Measurements from ENCODE around the gene NUP98. TPM values are rescaled to one million over a fixed set of nuclear protein-coding genes. Genes with fewer than 3 reads are reported as not detected.
"Not testable (repeated sequence)": the region's sequence is repeated elsewhere in the genome, so short reads cannot be mapped to it uniquely, and the experiment has no call there.

Gene NUP98
- total RNA-seq, 1 donor from 2014 or later, result 75.2 TPM

DNA sequence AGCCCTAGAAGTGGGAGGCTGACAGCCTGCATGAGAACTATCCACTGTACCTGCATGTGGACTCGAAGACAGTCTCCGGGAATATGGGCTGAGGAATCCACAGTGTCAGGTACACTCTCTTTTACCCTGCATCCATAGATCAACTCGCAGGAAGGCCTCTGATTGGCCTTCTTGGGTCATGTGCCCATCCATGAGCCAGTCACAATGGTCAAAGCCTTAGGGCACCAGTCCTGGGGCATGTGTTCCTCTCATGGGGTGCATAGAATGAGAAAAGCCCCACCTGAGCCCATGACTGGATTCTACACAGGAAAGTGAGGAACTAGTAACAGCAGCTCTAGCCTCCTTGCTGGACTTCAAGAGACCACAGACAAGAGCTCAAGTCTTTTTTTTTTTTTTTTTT is 141.8 kb downstream of the NUP98 start:
- H3K9me3 ChIP-seq (ENCODE audit: control insufficient read depth in 3 of 3, low read length in 3 of 3), result no peaks in the 10 kb centered on the region
- H3K27ac ChIP-seq (ENCODE audit: low read depth, low read length), result no peak overlapping the region
- no peak overlapping the region for H3K9ac ChIP-seq (ENCODE audit: low read depth in 1 of 3, low read length in 3 of 3)
- H3K27me3 ChIP-seq (ENCODE audit: control insufficient read depth in 3 of 3, insufficient read depth in 3 of 3, low read length in 3 of 3), result no peaks in the 10 kb centered on the region
- no peaks in the 10 kb centered on the region for H3K4me1 ChIP-seq (ENCODE audit: control insufficient read depth in 3 of 3, insufficient read depth in 3 of 3, low read length in 3 of 3)
- H3K36me3 ChIP-seq (ENCODE audit: control insufficient read depth in 3 of 3, insufficient read depth in 3 of 3, low read length in 3 of 3), result peaks cover 3 to 9% (median 5%) of the 10 kb centered on the region in 3 donors
- no peak overlapping the region for H3K4me3 ChIP-seq (ENCODE audit: low read length in 3 of 3)

DNA sequence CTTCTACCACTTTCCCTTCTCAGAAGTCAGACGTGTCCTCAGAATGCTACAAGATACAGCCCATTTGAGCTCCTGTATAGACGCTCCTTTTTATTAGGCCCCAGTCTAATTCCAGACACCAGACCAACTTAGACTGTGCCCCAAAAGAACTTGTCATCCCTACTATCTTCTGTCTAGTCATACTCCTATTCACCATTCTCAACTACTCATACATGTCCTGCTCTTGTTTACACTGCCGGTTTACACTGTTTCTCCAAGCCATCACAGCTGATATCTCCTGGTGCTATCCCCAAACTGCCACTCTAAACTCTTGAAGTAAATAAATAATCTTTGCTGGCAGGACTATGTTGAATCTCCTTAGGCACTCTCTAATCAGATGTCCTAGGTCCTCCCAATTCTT is 144.8 kb downstream of the NUP98 start:
- H3K9me3 ChIP-seq (ENCODE audit: control insufficient read depth in 3 of 3, low read length in 3 of 3); H3K27ac ChIP-seq (ENCODE audit: low read depth, low read length); H3K36me3 ChIP-seq (ENCODE audit: control insufficient read depth in 3 of 3, insufficient read depth in 3 of 3, low read length in 3 of 3); H3K4me1 ChIP-seq (ENCODE audit: control insufficient read depth in 3 of 3, insufficient read depth in 3 of 3, low read length in 3 of 3); H3K27me3 ChIP-seq (ENCODE audit: control insufficient read depth in 3 of 3, insufficient read depth in 3 of 3, low read length in 3 of 3); H3K4me3 ChIP-seq (ENCODE audit: low read length in 3 of 3); H3K9ac ChIP-seq (ENCODE audit: low read depth in 1 of 3, low read length in 3 of 3): not testable (repeated sequence)

DNA sequence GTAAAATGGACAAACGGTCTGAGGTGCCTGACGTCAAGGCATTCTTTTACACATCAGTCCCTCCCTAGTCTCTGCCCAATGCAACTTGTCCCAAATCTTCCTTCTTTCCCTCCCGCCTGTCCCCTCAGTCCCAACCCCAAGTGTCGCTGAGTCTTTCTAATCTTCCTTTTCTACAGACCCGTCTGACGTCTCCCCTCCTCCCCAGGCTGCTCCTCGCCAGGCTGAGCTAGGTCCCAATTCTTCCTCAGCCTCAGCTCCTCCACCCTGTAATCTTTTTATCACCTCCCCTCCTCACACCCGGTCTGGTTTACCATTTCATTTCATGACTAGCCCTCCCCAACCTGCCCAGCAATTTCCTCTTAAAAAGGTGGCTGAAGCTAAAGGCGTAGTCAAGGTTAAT is 148.0 kb downstream of the NUP98 start:
- not testable (repeated sequence) for H3K27ac ChIP-seq (ENCODE audit: low read depth, low read length); H3K9ac ChIP-seq (ENCODE audit: low read depth in 1 of 3, low read length in 3 of 3); H3K36me3 ChIP-seq (ENCODE audit: control insufficient read depth in 3 of 3, insufficient read depth in 3 of 3, low read length in 3 of 3)

DNA sequence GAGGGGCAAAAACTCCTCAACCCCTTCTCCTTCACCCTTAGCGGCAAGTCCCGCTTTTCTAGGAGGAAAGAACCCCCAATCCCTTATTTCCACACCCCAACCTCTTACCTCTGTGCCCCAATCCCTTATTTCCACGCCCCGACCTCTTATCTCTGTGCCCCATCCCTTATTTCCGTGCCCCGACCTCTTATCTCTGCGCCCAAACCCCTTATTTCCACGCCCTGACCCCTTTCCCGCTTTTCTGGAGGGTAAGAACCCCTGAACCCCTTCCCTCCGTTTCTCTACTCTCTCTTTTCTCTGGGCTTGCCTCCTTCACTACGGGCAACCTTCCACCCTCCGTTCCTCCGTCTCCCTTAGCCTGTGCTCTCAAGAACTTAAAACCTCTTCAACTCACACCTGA is 148.5 kb downstream of the NUP98 start:
- peaks cover 13 to 22% (median 21%) of the 10 kb centered on the region in 3 donors for H3K4me1 ChIP-seq (ENCODE audit: control insufficient read depth in 3 of 3, insufficient read depth in 3 of 3, low read length in 3 of 3)
- not testable (repeated sequence) for H3K27ac ChIP-seq (ENCODE audit: low read depth, low read length); H3K27me3 ChIP-seq (ENCODE audit: control insufficient read depth in 3 of 3, insufficient read depth in 3 of 3, low read length in 3 of 3); H3K9ac ChIP-seq (ENCODE audit: low read depth in 1 of 3, low read length in 3 of 3); H3K36me3 ChIP-seq (ENCODE audit: control insufficient read depth in 3 of 3, insufficient read depth in 3 of 3, low read length in 3 of 3); H3K4me3 ChIP-seq (ENCODE audit: low read length in 3 of 3); H3K9me3 ChIP-seq (ENCODE audit: control insufficient read depth in 3 of 3, low read length in 3 of 3)

More for the DNA sequence above, 148.0 kb downstream of the NUP98 start:
- not testable (repeated sequence) for H3K9me3 ChIP-seq (ENCODE audit: control insufficient read depth in 3 of 3, low read length in 3 of 3); H3K4me3 ChIP-seq (ENCODE audit: low read length in 3 of 3); H3K27me3 ChIP-seq (ENCODE audit: control insufficient read depth in 3 of 3, insufficient read depth in 3 of 3, low read length in 3 of 3)
- peaks cover 10 to 17% (median 17%) of the 10 kb centered on the region in 3 donors for H3K4me1 ChIP-seq (ENCODE audit: control insufficient read depth in 3 of 3, insufficient read depth in 3 of 3, low read length in 3 of 3)

DNA sequence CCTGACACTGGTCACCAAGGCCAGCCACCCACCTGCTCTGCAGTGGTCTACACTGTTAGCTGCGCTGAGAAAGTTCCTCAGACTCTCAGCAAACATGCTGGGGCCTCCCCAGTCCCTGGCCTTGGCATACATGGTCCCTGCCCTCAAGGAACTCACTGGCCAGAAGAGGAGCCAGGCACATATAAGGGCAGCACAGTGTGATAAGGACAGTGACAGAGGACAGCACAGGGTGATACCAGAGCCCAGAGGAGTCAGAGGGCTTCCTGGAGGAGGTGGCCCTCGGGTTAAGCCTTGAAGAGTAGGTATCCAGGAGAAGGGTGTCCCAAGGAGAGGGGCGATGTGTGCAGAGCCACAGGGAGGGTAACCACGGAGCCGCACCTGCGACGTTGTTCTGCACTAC is 151.8 kb downstream of the NUP98 start:
- Histone ChIP-seq H3K9me3 (ENCODE audit: control insufficient read depth in 3 of 3, low read length in 3 of 3) (no peaks in the 10 kb centered on the region), H3K36me3 (ENCODE audit: control insufficient read depth in 3 of 3, insufficient read depth in 3 of 3, low read length in 3 of 3) (no peaks in the 10 kb centered on the region), H3K4me3 (ENCODE audit: low read length in 3 of 3) (peak overlapping the region; percentile 80 to 91 (median 83)), H3K27ac (ENCODE audit: low read depth, low read length) (peak overlapping the region; percentile 99), H3K4me1 (ENCODE audit: control insufficient read depth in 3 of 3, insufficient read depth in 3 of 3, low read length in 3 of 3) (peaks cover 26 to 34% (median 27%) of the 10 kb centered on the region in 3 donors), H3K27me3 (ENCODE audit: control insufficient read depth in 3 of 3, insufficient read depth in 3 of 3, low read length in 3 of 3) (no peaks in the 10 kb centered on the region), H3K9ac (ENCODE audit: low read depth in 1 of 3, low read length in 3 of 3) (peak overlapping the region; percentile 87 to 90 (median 88))

DNA sequence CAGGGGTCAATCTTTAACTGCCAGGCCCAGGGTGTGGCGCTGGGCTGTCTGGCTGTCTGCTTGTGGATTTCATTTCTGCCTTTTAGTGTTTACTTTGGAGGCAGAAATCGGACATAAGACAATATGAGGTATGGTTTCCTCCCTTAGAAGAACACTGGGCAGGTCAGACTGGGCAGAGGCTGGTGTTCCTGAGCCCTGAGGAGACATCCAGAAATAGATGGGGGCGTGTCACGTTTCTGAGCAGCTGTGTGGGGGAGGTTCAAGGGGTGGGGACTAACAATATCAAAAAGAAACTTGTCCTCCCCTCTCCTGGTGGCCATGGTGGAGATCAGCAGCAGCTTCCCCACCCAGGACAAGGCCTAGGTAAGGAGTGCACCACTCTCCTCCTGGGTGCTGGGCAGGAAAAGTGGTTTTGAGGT is 152.5 kb downstream of the NUP98 start, which contains the start of gene ART1:
Gene ART1 (plus strand): TSS at position 312 of the 419 bp plus-strand sequence. CDS start 14,086 bp downstream, outside the sequence.
- H3K4me1 ChIP-seq (ENCODE audit: control insufficient read depth in 3 of 3, insufficient read depth in 3 of 3, low read length in 3 of 3), result peaks cover 26 to 34% (median 27%) of the 10 kb centered on the region in 3 donors
- H3K4me3 ChIP-seq (ENCODE audit: low read length in 3 of 3), result peak within 1 kb of the TSS; percentile 80 to 91 (median 83)
- no peaks in the 10 kb centered on the region for H3K36me3 ChIP-seq (ENCODE audit: control insufficient read depth in 3 of 3, insufficient read depth in 3 of 3, low read length in 3 of 3)
- H3K9ac ChIP-seq (ENCODE audit: low read depth in 1 of 3, low read length in 3 of 3), result peak within 1 kb of the TSS; percentile 87 to 90 (median 88)
- peak within 1 kb of the TSS; percentile 99 for H3K27ac ChIP-seq (ENCODE audit: low read depth, low read length)
- no peaks in the 10 kb centered on the region for H3K9me3 ChIP-seq (ENCODE audit: control insufficient read depth in 3 of 3, low read length in 3 of 3)
- H3K27me3 ChIP-seq (ENCODE audit: control insufficient read depth in 3 of 3, insufficient read depth in 3 of 3, low read length in 3 of 3), result no peaks in the 10 kb centered on the region

DNA sequence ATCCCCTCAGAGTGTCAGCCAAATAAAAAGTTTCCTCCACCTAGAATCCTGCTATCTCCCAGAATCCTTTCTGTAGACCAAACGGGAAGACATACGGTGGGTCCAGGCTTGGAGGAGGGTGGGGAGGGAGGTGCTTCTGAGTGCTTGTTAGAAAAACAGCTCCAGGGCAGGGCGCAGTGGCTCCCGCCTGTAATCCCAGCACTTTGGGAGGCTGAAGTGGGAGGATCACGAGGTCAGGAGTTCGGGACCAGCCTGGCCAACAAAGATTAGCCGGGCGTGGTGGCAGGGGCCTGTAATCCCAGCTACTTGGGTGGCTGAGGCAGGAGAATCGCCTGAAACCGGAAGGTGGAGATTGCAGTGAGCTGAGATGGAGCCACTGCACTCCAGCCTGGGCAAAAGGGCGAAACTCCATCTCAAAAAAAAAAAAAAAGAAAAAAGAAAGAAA is 154.2 kb downstream of the NUP98 start:
- peak overlapping the region; percentile 99 for H3K27ac ChIP-seq (ENCODE audit: low read depth, low read length)
- H3K9me3 ChIP-seq (ENCODE audit: control insufficient read depth in 3 of 3, low read length in 3 of 3); H3K36me3 ChIP-seq (ENCODE audit: control insufficient read depth in 3 of 3, insufficient read depth in 3 of 3, low read length in 3 of 3); H3K27me3 ChIP-seq (ENCODE audit: control insufficient read depth in 3 of 3, insufficient read depth in 3 of 3, low read length in 3 of 3): not testable (repeated sequence)
- peak overlapping the region; percentile 92 to 97 (median 97) for H3K9ac ChIP-seq (ENCODE audit: low read depth in 1 of 3, low read length in 3 of 3)
- H3K4me3 ChIP-seq (ENCODE audit: low read length in 3 of 3), result peak overlapping the region; percentile 74 to 83 (median 80)
- peaks cover 26 to 34% (median 27%) of the 10 kb centered on the region in 3 donors for H3K4me1 ChIP-seq (ENCODE audit: control insufficient read depth in 3 of 3, insufficient read depth in 3 of 3, low read length in 3 of 3)

DNA sequence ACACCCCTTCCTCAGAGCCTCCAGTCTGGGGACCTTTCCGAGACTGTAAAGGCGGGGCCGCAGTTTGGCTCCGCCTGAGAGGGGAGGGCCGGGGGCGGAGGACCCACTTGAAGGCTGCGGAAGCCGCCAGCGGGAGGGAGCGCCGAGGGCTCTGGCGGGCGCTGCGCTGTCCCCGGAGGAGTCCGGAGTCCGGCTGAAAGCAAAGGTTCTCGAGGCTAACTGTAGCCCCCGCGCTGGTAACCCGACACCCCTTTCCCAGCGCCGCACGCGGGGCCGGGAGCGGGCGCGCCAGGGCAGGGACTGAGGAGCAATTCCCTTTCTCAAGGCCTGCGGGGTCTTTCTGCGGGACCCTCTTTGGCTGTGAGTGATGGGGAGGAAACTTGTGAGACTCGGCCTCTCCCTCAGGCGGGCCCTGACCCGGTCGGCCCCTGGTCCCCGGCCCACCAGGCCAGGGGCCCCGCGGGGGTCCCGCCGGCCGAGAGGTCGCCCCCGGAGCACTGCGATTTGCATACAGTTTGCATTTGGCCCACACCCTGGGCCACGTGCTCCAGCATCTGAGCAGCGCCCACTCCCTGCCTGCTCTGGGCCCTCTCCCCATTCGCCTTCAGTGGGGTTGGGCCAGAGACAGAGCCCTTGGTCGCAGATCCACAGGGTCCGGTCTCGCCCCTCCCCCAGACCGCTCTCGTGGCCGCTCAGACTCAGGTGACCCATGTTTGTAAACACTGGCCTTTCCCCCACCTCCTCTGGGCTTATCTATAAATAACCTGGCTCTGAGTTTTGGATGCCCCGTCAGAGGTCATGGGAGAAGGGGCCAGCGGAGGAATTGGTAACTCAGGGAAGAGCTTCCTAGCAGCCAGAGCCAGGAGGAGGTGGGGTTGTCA is 155.0 kb downstream of the NUP98 start:
- Histone ChIP-seq H3K27me3 (ENCODE audit: control insufficient read depth in 3 of 3, insufficient read depth in 3 of 3, low read length in 3 of 3) (no peaks in the 10 kb centered on the region), H3K4me3 (ENCODE audit: low read length in 3 of 3) (peak overlapping the region; percentile 74 to 83 (median 80)), H3K36me3 (ENCODE audit: control insufficient read depth in 3 of 3, insufficient read depth in 3 of 3, low read length in 3 of 3) (no peaks in the 10 kb centered on the region), H3K4me1 (ENCODE audit: control insufficient read depth in 3 of 3, insufficient read depth in 3 of 3, low read length in 3 of 3) (peaks cover 26 to 34% (median 27%) of the 10 kb centered on the region in 3 donors), H3K27ac (ENCODE audit: low read depth, low read length) (peak overlapping the region; percentile 99), H3K9me3 (ENCODE audit: control insufficient read depth in 3 of 3, low read length in 3 of 3) (no peaks in the 10 kb centered on the region), H3K9ac (ENCODE audit: low read depth in 1 of 3, low read length in 3 of 3) (peak overlapping the region; percentile 92 to 97 (median 97))

DNA sequence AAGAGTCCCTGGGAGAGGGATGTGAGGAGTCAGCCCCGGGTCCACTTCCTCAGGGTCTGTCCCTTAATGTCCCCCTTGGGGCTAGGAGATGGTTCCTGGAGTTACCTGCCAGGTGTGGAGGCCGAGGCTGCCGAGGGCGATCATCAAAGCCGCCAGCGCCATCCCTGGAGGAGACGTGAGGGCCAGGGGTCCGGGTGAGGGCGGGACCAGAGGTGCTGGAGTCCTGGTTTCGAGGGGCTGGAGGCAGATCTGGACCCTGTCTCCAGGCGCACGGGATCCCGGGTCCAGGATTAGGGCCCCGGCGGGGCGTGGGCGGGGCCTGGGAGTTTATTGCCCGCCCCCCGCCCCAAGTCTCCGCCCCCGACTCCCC is 155.7 kb downstream of the NUP98 start, which contains the start of gene ART5:
Gene ART5 (minus strand): TSS at position 292 of the 370 bp plus-strand sequence. CDS start 130 bp downstream, at position 162.
- Histone ChIP-seq H3K36me3 (ENCODE audit: control insufficient read depth in 3 of 3, insufficient read depth in 3 of 3, low read length in 3 of 3) (no peaks in the 10 kb centered on the region), H3K4me1 (ENCODE audit: control insufficient read depth in 3 of 3, insufficient read depth in 3 of 3, low read length in 3 of 3) (peaks cover 25 to 32% (median 26%) of the 10 kb centered on the region in 3 donors), H3K27ac (ENCODE audit: low read depth, low read length) (peak within 1 kb of the TSS; percentile 99), H3K4me3 (ENCODE audit: low read length in 3 of 3) (peak within 1 kb of the TSS; percentile 74 to 83 (median 80)), H3K9me3 (ENCODE audit: control insufficient read depth in 3 of 3, low read length in 3 of 3) (no peaks in the 10 kb centered on the region), H3K27me3 (ENCODE audit: control insufficient read depth in 3 of 3, insufficient read depth in 3 of 3, low read length in 3 of 3) (no peaks in the 10 kb centered on the region), H3K9ac (ENCODE audit: low read depth in 1 of 3, low read length in 3 of 3) (peak within 1 kb of the TSS; percentile 92 to 97 (median 97))

DNA sequence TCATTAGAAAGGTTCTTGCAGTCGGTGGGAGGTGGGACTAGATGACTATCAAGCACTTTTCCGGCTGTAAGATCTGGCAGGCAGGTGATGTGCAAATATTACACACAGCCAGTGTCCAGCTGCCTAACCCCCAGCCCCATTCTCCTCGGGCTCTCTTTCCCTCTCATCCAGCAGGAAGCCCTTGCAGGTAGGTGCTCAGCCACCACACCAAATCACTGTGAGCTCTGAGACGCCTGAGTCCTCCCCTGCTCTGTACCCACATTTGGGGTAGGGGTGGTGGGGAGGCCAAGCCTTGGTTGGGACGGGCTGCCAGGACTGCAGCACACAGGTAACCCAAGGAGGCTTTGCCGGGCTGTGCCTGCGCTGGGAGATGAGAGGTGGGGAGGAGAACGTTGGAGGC is 156.2 kb downstream of the NUP98 start:
- peak overlapping the region in 1 of 3 donors; percentile 59 for H3K4me3 ChIP-seq (ENCODE audit: low read length in 3 of 3)
- no peaks in the 10 kb centered on the region for H3K36me3 ChIP-seq (ENCODE audit: control insufficient read depth in 3 of 3, insufficient read depth in 3 of 3, low read length in 3 of 3)
- H3K9ac ChIP-seq (ENCODE audit: low read depth in 1 of 3, low read length in 3 of 3), result peak overlapping the region in 2 of 3 donors; percentile 59 to 97
- no peaks in the 10 kb centered on the region for H3K9me3 ChIP-seq (ENCODE audit: control insufficient read depth in 3 of 3, low read length in 3 of 3)
- peaks cover 20 to 27% (median 21%) of the 10 kb centered on the region in 3 donors for H3K4me1 ChIP-seq (ENCODE audit: control insufficient read depth in 3 of 3, insufficient read depth in 3 of 3, low read length in 3 of 3)
- H3K27ac ChIP-seq (ENCODE audit: low read depth, low read length), result peak overlapping the region; percentile 99
- H3K27me3 ChIP-seq (ENCODE audit: control insufficient read depth in 3 of 3, insufficient read depth in 3 of 3, low read length in 3 of 3), result no peaks in the 10 kb centered on the region

Data from skeletal muscle tissue (tissue), 4 donors.